ENCODE results near the gene VOPP1. TPM values are rescaled to one million over a fixed set of nuclear protein-coding genes. Genes with fewer than 3 reads are reported as not detected.

VOPP1 gene
- total RNA-seq, 4 donors from 2014 or later = 22.1 to 58.9 (median 39.8) TPM

- H3K27me3 ChIP-seq = no peaks in the 10 kb centered on the region
- no peaks in the 10 kb centered on the region for H3K36me3 ChIP-seq
- no peak overlapping the region for H3K4me3 ChIP-seq
- no peak for DNase-seq
- peaks cover 0 to 3% of the 10 kb centered on the region in 2 donors for H3K4me1 ChIP-seq
- H3K9me3 ChIP-seq = no peaks in the 10 kb centered on the region
- intact Hi-C loops (cut with DNase I; ENCODE audit: low total_unique reads) = no loop called here
- no peak for TF ChIP-seq POLR2A (IDR thresholded peaks at IDR 0.05)
- TF ChIP-seq, protein P1, sequence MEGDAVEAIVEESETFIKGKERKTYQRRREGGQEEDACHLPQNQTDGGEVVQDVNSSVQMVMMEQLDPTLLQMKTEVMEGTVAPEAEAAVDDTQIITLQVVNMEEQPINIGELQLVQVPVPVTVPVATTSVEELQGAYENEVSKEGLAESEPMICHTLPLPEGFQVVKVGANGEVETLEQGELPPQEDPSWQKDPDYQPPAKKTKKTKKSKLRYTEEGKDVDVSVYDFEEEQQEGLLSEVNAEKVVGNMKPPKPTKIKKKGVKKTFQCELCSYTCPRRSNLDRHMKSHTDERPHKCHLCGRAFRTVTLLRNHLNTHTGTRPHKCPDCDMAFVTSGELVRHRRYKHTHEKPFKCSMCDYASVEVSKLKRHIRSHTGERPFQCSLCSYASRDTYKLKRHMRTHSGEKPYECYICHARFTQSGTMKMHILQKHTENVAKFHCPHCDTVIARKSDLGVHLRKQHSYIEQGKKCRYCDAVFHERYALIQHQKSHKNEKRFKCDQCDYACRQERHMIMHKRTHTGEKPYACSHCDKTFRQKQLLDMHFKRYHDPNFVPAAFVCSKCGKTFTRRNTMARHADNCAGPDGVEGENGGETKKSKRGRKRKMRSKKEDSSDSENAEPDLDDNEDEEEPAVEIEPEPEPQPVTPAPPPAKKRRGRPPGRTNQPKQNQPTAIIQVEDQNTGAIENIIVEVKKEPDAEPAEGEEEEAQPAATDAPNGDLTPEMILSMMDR (IDR thresholded peaks at IDR 0.05) = no peak
- H3K27ac ChIP-seq = no peak overlapping the region
Observed at GRCh38 chr7:55557666-55558188, 14.6 kb downstream of the VOPP1 start.

DNA sequence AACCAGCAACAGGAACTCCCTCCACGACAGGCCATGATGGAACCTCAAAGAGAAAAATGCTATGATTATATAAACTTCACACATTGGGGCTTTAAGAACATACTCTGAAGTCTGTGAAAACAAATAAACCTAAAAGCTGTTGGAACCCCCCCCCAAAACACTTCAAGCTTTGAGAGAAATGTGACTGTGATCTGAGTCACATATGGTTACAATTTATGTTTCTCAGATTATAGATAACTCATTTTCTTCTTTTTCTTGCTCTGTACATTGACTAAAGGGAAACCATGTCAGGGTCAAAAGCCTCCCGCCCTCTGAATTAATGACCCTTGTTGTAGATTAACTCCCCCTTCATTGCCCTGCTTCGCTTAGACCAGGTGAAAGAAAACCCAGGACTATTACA is 15.8 kb downstream of the VOPP1 start:
- H3K36me3 ChIP-seq = no peaks in the 10 kb centered on the region
- TF ChIP-seq POLR2A (IDR thresholded peaks at IDR 0.05) = no peak
- TF ChIP-seq, protein P1 (IDR thresholded peaks at IDR 0.05) = no peak
- no peak overlapping the region for H3K4me3 ChIP-seq
- no peaks in the 10 kb centered on the region for H3K9me3 ChIP-seq
- no peaks in the 10 kb centered on the region for H3K27me3 ChIP-seq
- no peak for DNase-seq
- intact Hi-C loops (cut with DNase I; ENCODE audit: low total_unique reads) = no loop called here
- peaks cover 0 to 4% of the 10 kb centered on the region in 2 donors for H3K4me1 ChIP-seq
- no peak overlapping the region for H3K27ac ChIP-seq

DNA sequence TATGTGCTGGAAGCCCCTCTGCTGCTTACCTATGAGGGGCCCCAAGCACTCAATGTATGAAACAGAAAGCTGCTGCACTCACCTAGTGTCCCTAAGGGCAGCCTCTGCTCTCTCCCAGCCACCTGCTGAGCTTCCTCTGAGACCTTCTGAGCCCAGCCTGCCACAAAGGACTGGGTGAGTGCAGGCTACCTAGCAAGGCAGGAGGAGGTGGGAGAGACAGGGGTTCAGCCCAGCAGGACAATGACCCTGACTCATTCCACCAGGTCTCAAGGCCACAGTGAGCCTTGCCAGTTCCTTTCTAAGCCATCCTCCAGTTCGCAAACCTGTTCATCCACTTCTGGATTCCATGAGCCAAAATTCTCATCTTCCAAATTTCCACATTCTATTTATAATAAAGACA is 16.3 kb downstream of the VOPP1 start:
- TF ChIP-seq, protein P1 (IDR thresholded peaks at IDR 0.05) = no peak
- TF ChIP-seq POLR2A (IDR thresholded peaks at IDR 0.05) = no peak
- H3K36me3 ChIP-seq = no peaks in the 10 kb centered on the region
- DNase-seq = no peak
- H3K4me1 ChIP-seq = peaks cover 0 to 4% of the 10 kb centered on the region in 2 donors
- no peaks in the 10 kb centered on the region for H3K27me3 ChIP-seq
- H3K27ac ChIP-seq = no peak overlapping the region
- H3K4me3 ChIP-seq = no peak overlapping the region
- no peaks in the 10 kb centered on the region for H3K9me3 ChIP-seq
- intact Hi-C loops (cut with DNase I; ENCODE audit: low total_unique reads) = no loop called here

GRCh38 chr7:55555160-55555559 is 17.1 kb downstream of the VOPP1 start:
- H3K4me1 ChIP-seq = peaks cover 0 to 4% of the 10 kb centered on the region in 2 donors
- no peaks in the 10 kb centered on the region for H3K27me3 ChIP-seq
- DNase-seq = no peak
- intact Hi-C loops (cut with DNase I; ENCODE audit: low total_unique reads) = no loop called here
- H3K4me3 ChIP-seq = no peak overlapping the region
- TF ChIP-seq, protein P1 (IDR thresholded peaks at IDR 0.05) = no peak
- TF ChIP-seq POLR2A (IDR thresholded peaks at IDR 0.05) = no peak
- no peak overlapping the region for H3K27ac ChIP-seq
- H3K36me3 ChIP-seq = no peaks in the 10 kb centered on the region
- H3K9me3 ChIP-seq = no peaks in the 10 kb centered on the region

GRCh38 chr7:55554038-55554437 is 18.3 kb downstream of the VOPP1 start:
- no peak for TF ChIP-seq POLR2A (IDR thresholded peaks at IDR 0.05)
- TF ChIP-seq, protein P1 (IDR thresholded peaks at IDR 0.05) = no peak
- Histone ChIP-seq H3K4me3 (no peak overlapping the region), H3K27ac (no peak overlapping the region), H3K9me3 (no peaks in the 10 kb centered on the region), H3K4me1 (peaks cover 0 to 4% of the 10 kb centered on the region in 2 donors), H3K36me3 (no peaks in the 10 kb centered on the region), H3K27me3 (no peaks in the 10 kb centered on the region)
- intact Hi-C loops (cut with DNase I; ENCODE audit: low total_unique reads) = no loop called here
- DNase-seq = no peak

Data from uterus (tissue), 4 donors.